ENCODE measurements around the gene WEE1.
"Not testable (repeated sequence)": the region's sequence is repeated elsewhere in the genome, so short reads cannot be mapped to it uniquely, and the experiment has no call there.

DNA sequence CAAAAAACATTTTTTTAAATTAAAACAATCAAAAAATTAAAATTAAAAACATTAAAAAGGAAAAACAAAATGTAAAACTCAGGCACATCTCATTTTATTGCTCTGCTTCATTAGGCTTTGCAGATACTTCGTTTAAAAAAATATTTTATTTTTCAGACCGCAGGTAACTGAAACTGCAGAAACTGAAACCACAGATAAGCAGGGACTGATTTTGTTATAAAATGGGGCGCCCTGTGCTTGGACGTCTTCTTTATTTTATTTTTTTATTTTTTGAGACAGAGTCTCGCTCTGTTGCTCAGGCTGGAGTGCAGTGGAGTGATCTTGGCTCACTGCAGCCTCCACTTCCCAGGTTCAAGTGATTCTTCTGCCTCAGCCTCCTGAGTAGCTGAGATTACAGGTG is 24.3 kb upstream of the WEE1 start:
- not testable (repeated sequence) for TF ChIP-seq TAF1 (IDR thresholded peaks at IDR 0.05; ENCODE audit: low read depth, low read length); PAX5 (IDR thresholded peaks at IDR 0.05; ENCODE audit: insufficient read depth, low read length, severe bottlenecking)

Data from GM12891 (cell line).